Left renal pelvis (tissue), 4 donors: Measurements from ENCODE around the gene PPL. TPM values are rescaled to one million over a fixed set of nuclear protein-coding genes. Genes with fewer than 3 reads are reported as not detected.

Source experiments
- DNase-seq, 4 donors: peaks; one replicate each; pipeline ENCODE4 v3.0.0-alpha.2; 2013; ENCODE audit warnings: low read depth in 4 of 4, low spot score in 3 of 4
- polyA plus RNA-seq, 4 donors: library from polyadenylated mRNA; unstranded; fragments of 120-200 nt; gene quantifications; one replicate each; pipeline ENCODE4 v1.2.1, GENCODE V29; 2013; ENCODE audit not compliant: insufficient read length in 4 of 4

The PPL gene
- polyA plus RNA-seq, 4 donors: 3.7 to 40.1 (median 28.3) TPM

DNA sequence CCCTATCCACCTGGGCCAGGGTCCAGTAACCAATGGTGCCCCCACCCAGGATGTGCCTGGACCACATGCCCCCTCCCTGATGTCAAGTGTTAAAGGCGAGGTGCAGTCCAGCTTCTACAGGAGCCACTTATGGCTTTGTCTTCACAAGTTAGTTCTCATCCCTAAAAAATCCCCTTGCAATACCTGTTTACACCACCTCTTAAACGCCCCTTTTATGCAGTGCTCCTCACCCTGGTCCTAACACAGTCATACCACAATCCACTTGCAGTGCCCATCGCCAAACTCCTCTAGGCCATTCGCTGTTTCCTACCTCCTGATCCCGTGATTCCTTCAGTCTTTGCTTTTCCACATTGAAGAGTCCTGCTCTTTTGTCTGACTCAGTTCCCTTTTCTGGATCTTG, 97.0 kb downstream of the PPL start:
- DNase-seq: no peak

DNA sequence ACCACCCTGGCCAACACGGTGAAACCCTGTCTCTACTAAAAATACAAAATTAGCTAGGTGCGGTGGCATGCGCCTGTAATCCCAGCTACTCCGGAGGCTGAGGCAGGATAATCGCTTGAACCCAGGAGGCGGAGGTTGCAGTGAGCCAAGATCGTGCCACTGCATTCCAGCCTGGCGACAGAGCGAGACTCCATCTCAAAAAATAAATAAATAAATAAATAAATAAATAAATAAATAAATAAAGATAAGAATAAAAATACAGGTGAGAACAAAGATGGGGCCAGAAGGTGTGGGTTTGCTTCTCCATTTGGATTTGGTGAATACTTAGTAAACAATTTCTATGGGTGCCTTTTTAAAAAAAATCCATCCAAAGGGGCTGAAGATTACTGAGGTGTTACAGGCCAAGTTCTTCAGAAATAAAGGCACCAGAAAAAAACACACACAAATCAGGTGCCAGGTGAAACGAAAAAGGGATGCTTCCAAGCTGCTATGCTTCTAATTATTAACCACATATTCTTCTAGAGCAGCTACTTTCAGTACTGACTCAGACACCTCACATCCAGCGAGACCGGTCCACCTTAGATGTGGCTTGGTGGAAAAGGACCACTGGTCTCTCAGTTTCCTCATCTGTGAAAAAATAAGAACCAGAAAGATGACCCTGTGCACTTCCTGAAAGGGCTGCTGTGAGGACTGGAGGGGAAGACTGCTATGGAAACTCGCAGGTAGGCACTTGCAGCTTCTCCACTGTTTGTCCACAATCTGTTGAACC, 99.0 kb downstream of the PPL start:
- DNase-seq: no peak

DNA sequence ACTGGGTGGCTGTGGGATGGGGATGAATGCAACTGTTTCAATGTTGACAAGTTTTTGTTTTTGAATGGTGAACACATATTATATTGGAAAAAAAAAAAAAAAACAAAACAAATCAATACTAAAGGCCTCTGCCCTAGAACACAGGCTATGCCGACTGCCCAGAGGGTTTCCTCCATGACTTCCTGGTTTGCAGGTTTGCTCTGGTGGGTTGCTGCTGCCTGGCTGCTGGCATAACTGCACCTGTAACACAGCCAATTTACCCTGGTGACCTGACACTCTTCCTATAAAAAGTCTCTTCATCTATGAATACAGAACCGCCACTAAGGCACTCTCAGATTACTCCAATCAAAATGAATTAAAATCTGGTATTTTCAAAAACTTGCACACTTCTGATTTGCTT, 100.2 kb downstream of the PPL start:
- no peak for DNase-seq

DNA sequence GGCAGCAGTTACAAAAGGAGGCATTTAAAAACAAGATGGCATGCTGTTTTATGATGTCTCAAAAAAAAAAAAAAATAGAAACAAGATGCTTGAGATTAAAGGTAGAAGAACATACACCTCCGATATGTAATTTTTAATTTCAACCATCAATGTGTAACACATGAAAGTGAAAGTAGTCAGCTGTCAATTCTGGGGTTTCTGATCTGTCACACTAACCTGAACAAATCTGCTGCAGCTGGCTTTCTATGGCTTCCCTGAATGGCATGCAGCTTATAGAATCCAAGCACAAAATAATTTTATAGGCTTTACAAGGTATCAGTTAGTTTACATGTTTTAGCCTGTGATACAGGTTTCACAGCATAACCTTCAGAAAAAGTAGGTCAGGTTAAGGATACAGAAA, 103.4 kb downstream of the PPL start:
- no peak for DNase-seq

DNA sequence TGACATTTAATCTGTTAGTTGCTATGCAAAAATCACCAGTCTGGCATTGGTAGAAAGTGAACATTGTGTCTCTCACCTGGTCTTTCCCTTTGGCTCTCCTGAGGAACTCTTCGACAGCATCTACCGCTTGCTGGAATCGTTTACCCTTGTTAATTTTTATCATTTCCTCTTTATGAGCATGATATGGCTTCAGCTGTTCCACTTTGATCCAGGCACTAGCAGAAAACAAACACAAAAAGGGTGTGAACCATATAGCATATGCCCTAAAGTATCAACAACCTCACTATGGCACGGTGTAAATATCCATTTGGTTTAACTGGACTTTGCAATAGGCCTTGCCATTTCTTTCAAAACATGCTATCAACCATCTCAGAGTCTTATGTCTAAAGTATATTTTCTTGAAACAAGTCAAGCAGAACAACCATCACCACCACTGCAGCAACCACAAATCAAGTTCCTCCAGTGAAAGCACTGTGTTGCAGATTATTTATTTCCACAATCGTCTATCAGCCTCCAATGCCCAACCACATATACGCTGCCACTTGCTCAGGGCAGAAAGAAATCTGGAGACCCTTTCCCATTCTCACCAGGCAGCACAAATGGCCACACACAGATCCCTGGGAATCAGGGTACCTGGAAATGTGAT, 104.1 kb downstream of the PPL start:
- DNase-seq: no peak

Other genes starting within 250 kb of the PPL start
- gene NUDT16L1, start 243.6 kb downstream of the PPL start, polyA plus RNA-seq: 10 to 100 TPM; 27.0 to 54.6 (median 35.6) TPM
- gene ANKS3, start 202.9 kb downstream of the PPL start, polyA plus RNA-seq: 10 to 100 TPM; 17.0 to 36.0 (median 22.6) TPM
- 1 to 10 TPM in 3 of 4 donors, under 1 TPM in 1; 0.86 to 2.3 (median 2.0) TPM for gene DNAAF8, start 202.6 kb downstream of the PPL start, polyA plus RNA-seq
- gene ZNF500, start 170.0 kb downstream of the PPL start, polyA plus RNA-seq: 10 to 100 TPM; 12.7 to 21.5 (median 15.5) TPM
- not detected for gene SEPTIN12, start 148.8 kb downstream of the PPL start, polyA plus RNA-seq
- gene SMIM22, start 141.8 kb downstream of the PPL start, polyA plus RNA-seq: 10 to 100 TPM in 3 of 4 donors, under 1 TPM in 1; 0.25 to 13.5 (median 11.2) TPM
- 10 to 100 TPM; 33.8 to 46.5 (median 37.3) TPM for gene ROGDI, start 134.5 kb downstream of the PPL start, polyA plus RNA-seq
- 100 to 1,000 TPM in 3 of 4 donors, 10 to 100 TPM in 1; 70.6 to 150 (median 140) TPM for gene GLYR1, start 89.9 kb downstream of the PPL start, polyA plus RNA-seq
- gene UBN1, start 89.7 kb downstream of the PPL start, polyA plus RNA-seq: 10 to 100 TPM; 22.2 to 36.5 (median 32.5) TPM
- under 1 TPM; 0.13 to 0.38 (median 0.16) TPM for gene SEC14L5, start 21.2 kb upstream of the PPL start, polyA plus RNA-seq
- 10 to 100 TPM in 1 of 4 donors, 1 to 10 TPM in 3; 5.3 to 15.5 (median 9.0) TPM for gene NAGPA, start 96.8 kb upstream of the PPL start, polyA plus RNA-seq
- 1 to 10 TPM; 3.7 to 7.8 (median 5.9) TPM for gene C16orf89, start 128.8 kb upstream of the PPL start, polyA plus RNA-seq
- 10 to 100 TPM; 15.4 to 25.0 (median 22.5) TPM for gene ALG1, start 134.7 kb upstream of the PPL start, polyA plus RNA-seq
- gene EEF2KMT, start 160.6 kb upstream of the PPL start, polyA plus RNA-seq: 10 to 100 TPM; 10.7 to 16.2 (median 13.5) TPM